ENCODE data around the gene LMF2. TPM values are rescaled to one million over a fixed set of nuclear protein-coding genes. Genes with fewer than 3 reads are reported as not detected.

LMF2 gene
- total and polyA plus RNA-seq, 5 donors from 2014 or later, result 21.5 to 113 (median 21.8) TPM

DNA sequence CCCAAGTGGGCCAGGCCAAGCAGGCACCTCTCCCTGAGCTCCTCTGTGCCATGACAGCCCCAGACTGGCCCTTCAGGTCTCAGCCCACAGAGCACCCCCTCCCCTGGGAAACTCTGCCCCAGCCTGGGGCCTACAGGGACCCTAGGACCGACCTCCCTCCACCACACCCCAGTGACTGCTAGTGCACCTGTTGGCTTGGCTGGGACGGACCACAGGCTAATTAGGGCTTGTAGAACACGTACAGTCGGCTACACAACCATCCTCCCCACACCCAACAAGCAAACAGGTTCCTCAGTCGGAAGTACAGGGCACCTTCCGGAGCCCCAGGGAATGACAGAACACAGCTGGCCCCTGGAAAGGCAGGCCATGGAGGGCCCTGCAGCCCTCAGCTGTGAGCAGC lies 37.0 kb downstream of the LMF2 start:
- Mint-ChIP-seq H3K36me3 (peaks cover 9% of the 10 kb centered on the region), H3K9me3 (no peaks in the 10 kb centered on the region), H3K27me3 (no peaks in the 10 kb centered on the region), H3K4me3 (peak overlapping the region; percentile 83 to 98 (median 92)), H3K27ac (peak overlapping the region; percentile 92 to 96 (median 94)), H3K4me1 (peaks cover 0 to 76% (median 34%) of the 10 kb centered on the region in 4 donors)
- H3K4me1 ChIP-seq (ENCODE audit: control insufficient read depth, insufficient read depth, low read length, poor library complexity, severe bottlenecking), result peaks cover 68% of the 10 kb centered on the region
- peak overlapping the region; percentile 86 for H3K27ac ChIP-seq (ENCODE audit: insufficient read depth, low read length, poor library complexity, severe bottlenecking)
- H3K27me3 ChIP-seq (ENCODE audit: control insufficient read depth, insufficient read depth, low read length), result no peaks in the 10 kb centered on the region
- H3K4me3 ChIP-seq (ENCODE audit: low read depth, low read length), result peak overlapping the region; percentile 51
- H3K36me3 ChIP-seq (ENCODE audit: control insufficient read depth, insufficient read depth, low read length), result peaks cover 25% of the 10 kb centered on the region
- DNase-seq, result peak in 1 of 3 donors; percentile 47
- ATAC-seq (ENCODE audit: low read depth in 2 of 2), result no peak
- no peaks in the 10 kb centered on the region for H3K9me3 ChIP-seq (ENCODE audit: control insufficient read depth in 2 of 2, low read length in 2 of 2)

DNA sequence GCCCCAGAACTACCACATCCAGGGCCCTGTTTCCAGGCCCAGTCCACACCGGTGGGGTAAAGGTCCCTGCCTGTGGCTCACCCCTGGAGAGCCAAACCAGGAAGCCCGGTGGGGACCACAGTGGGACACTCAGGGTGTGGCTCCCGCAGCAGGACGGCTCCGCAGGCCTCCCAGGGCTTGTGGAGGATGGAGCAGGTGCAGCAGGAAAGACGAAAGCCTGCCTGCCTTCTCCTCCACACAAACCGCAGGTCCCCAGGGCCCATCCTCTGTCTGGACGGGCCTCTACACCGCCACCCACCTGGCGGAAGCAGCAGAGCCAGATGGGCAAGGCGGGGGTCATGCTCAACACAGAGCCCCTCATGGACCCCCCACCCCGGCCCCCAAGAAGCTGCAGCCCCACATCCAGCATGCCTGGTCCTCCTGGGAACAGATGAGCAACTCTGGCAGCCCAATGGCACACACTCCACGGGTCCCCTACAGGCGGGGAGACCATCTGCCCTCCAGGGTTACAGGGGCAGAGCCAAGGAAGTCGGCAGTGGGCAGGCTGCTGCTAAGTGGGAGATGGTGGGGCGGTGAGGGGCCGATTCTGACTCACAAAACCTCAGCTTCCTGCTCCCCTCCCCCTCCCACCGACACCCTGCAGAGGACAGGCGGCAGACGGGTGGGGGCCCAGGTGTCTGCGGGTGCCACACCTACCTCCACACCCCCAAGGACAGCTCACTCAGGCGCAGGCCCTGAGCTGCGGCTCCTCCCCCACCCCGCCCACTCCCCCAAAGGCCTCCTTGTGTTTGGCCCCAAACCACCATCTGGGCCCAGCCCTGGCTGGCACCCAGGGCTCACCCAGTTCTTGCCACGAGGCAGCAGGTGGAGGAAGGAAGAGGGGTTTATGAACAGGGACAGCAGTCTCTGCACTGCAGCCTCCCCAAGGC lies 37.9 kb downstream of the LMF2 start:
- Histone ChIP-seq H3K36me3 (ENCODE audit: control insufficient read depth, insufficient read depth, low read length) (peaks cover 33% of the 10 kb centered on the region), H3K4me1 (ENCODE audit: control insufficient read depth, insufficient read depth, low read length, poor library complexity, severe bottlenecking) (peaks cover 62% of the 10 kb centered on the region), H3K27ac (ENCODE audit: insufficient read depth, low read length, poor library complexity, severe bottlenecking) (peak overlapping the region; percentile 86), H3K9me3 (ENCODE audit: control insufficient read depth in 2 of 2, low read length in 2 of 2) (no peaks in the 10 kb centered on the region), H3K27me3 (ENCODE audit: control insufficient read depth, insufficient read depth, low read length) (no peaks in the 10 kb centered on the region), H3K4me3 (ENCODE audit: low read depth, low read length) (peak overlapping the region; percentile 51)
- H3K4me3 Mint-ChIP-seq, result peak overlapping the region; percentile 83 to 98 (median 92)
- no peaks in the 10 kb centered on the region for H3K9me3 Mint-ChIP-seq
- DNase-seq (peak; percentile 96 to 100 (median 97)), ATAC-seq (ENCODE audit: low read depth in 2 of 2) (peak; percentile 89 to 92)
- H3K36me3 Mint-ChIP-seq, result peaks cover 9% of the 10 kb centered on the region
- peaks cover 0 to 72% (median 33%) of the 10 kb centered on the region in 4 donors for H3K4me1 Mint-ChIP-seq
- H3K27ac Mint-ChIP-seq, result peak overlapping the region; percentile 92 to 96 (median 94)
- no peaks in the 10 kb centered on the region for H3K27me3 Mint-ChIP-seq

DNA sequence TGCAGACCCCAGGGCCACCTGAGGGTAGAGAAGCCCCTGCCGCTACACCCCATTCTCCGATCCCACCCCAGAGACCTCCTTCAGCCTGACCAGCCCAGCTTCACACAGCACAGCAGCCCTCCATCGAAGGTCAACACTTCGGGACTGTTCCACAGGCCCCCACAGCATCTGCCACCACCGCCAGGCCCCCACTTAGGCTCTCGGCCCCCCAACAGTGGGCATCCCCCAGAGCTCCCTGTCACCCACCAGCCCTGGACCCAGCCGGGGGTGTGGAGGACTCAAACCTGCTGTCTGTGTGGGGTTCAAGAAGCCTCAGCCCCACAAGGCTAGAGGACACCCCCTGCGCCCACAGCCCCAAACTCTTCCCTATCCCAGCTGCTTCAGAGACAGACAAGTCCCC lies 38.9 kb downstream of the LMF2 start:
- Mint-ChIP-seq H3K36me3 (peaks cover 12% of the 10 kb centered on the region), H3K9me3 (no peaks in the 10 kb centered on the region), H3K27ac (peak overlapping the region; percentile 92 to 96 (median 94)), H3K4me3 (peak overlapping the region; percentile 83 to 98 (median 92)), H3K27me3 (no peaks in the 10 kb centered on the region), H3K4me1 (peaks cover 0 to 67% (median 31%) of the 10 kb centered on the region in 4 donors)
- ATAC-seq (ENCODE audit: low read depth in 2 of 2) (no peak), DNase-seq (no peak)
- Histone ChIP-seq H3K27me3 (ENCODE audit: control insufficient read depth, insufficient read depth, low read length) (no peaks in the 10 kb centered on the region), H3K36me3 (ENCODE audit: control insufficient read depth, insufficient read depth, low read length) (peaks cover 42% of the 10 kb centered on the region), H3K4me3 (ENCODE audit: low read depth, low read length) (peak overlapping the region; percentile 32), H3K4me1 (ENCODE audit: control insufficient read depth, insufficient read depth, low read length, poor library complexity, severe bottlenecking) (peaks cover 56% of the 10 kb centered on the region), H3K9me3 (ENCODE audit: control insufficient read depth in 2 of 2, low read length in 2 of 2) (no peaks in the 10 kb centered on the region), H3K27ac (ENCODE audit: insufficient read depth, low read length, poor library complexity, severe bottlenecking) (peak overlapping the region; percentile 86)

DNA sequence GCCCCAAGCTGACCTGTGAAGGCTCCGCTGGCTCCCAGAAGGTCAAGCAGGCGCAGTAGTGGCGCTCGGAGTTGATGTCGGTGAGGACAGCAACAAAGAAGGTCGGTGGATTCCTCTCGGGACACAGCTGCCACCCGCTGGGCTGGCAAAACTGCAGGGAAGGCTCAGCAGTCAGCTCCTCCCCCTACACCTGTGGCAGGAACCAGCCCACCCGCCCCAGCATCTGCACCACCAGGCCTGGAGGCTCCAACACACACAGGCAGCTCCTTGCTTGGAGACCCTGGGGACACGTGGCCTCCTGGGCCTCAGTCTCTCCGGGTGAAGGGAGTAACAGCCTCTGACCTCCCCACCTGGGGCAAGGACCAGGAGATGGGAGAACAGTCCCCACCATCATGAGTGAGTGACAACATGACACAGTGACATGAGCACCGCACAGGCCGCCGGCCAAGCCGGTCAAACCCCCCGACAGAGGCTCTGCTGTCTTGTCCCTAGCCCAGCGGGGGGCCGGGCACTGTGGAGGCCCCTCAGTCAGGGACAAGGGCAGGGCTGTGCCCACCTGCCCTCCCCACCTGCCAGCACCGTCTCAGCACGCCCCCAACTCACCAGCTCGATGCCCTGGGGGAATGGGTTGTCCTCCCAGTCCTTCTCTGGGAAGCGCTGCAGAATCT lies 39.6 kb downstream of the LMF2 start:
- no peak overlapping the region for H3K4me3 ChIP-seq (ENCODE audit: low read depth, low read length)
- DNase-seq, result no peak
- H3K27me3 ChIP-seq (ENCODE audit: control insufficient read depth, insufficient read depth, low read length), result no peaks in the 10 kb centered on the region
- H3K27ac ChIP-seq (ENCODE audit: insufficient read depth, low read length, poor library complexity, severe bottlenecking), result peak overlapping the region; percentile 86
- Mint-ChIP-seq H3K36me3 (peaks cover 11% of the 10 kb centered on the region), H3K9me3 (no peaks in the 10 kb centered on the region), H3K4me3 (peak overlapping the region in 3 of 4 donors; percentile 77 to 98 (median 95)), H3K27me3 (no peaks in the 10 kb centered on the region), H3K4me1 (peaks cover 0 to 59% (median 24%) of the 10 kb centered on the region in 4 donors), H3K27ac (peak overlapping the region in 2 of 3 donors; percentile 26 to 92)
- no peak for ATAC-seq (ENCODE audit: low read depth in 2 of 2)
- H3K36me3 ChIP-seq (ENCODE audit: control insufficient read depth, insufficient read depth, low read length), result peaks cover 49% of the 10 kb centered on the region
- no peaks in the 10 kb centered on the region for H3K9me3 ChIP-seq (ENCODE audit: control insufficient read depth in 2 of 2, low read length in 2 of 2)
- H3K4me1 ChIP-seq (ENCODE audit: control insufficient read depth, insufficient read depth, low read length, poor library complexity, severe bottlenecking), result peaks cover 49% of the 10 kb centered on the region

DNA sequence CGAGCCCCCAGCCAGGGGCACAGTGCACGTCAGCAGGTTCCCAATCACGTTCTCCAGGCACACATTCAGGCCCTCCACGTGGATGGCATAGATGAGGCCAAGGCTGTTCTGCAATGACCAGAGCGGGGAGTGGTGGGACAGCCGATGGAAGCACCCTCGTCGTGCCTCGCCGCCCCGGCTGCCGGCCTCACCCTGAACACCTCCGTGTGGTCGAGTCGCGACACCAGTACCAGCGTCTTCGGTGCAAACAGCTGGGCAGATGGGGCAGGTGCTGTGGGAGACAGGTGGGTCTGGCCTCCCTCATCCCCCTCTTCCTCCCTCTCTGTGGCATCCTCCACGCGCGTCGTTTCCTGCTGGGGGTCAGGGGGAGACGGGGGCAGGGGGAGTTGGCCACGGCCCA lies 40.2 kb downstream of the LMF2 start:
- DNase-seq (no peak), ATAC-seq (ENCODE audit: low read depth in 2 of 2) (no peak)
- no peak overlapping the region for H3K27ac ChIP-seq (ENCODE audit: insufficient read depth, low read length, poor library complexity, severe bottlenecking)
- no peaks in the 10 kb centered on the region for H3K27me3 Mint-ChIP-seq
- no peaks in the 10 kb centered on the region for H3K27me3 ChIP-seq (ENCODE audit: control insufficient read depth, insufficient read depth, low read length)
- no peak overlapping the region for H3K4me3 ChIP-seq (ENCODE audit: low read depth, low read length)
- H3K27ac Mint-ChIP-seq, result peak overlapping the region in 1 of 3 donors; percentile 87
- peak overlapping the region in 2 of 4 donors; percentile 70 to 79 for H3K4me3 Mint-ChIP-seq
- H3K36me3 ChIP-seq (ENCODE audit: control insufficient read depth, insufficient read depth, low read length), result peaks cover 53% of the 10 kb centered on the region
- H3K9me3 Mint-ChIP-seq, result no peaks in the 10 kb centered on the region
- peaks cover 43% of the 10 kb centered on the region for H3K4me1 ChIP-seq (ENCODE audit: control insufficient read depth, insufficient read depth, low read length, poor library complexity, severe bottlenecking)
- H3K4me1 Mint-ChIP-seq, result peaks cover 0 to 54% (median 21%) of the 10 kb centered on the region in 4 donors
- no peaks in the 10 kb centered on the region for H3K9me3 ChIP-seq (ENCODE audit: control insufficient read depth in 2 of 2, low read length in 2 of 2)
- peaks cover 11% of the 10 kb centered on the region for H3K36me3 Mint-ChIP-seq

DNA sequence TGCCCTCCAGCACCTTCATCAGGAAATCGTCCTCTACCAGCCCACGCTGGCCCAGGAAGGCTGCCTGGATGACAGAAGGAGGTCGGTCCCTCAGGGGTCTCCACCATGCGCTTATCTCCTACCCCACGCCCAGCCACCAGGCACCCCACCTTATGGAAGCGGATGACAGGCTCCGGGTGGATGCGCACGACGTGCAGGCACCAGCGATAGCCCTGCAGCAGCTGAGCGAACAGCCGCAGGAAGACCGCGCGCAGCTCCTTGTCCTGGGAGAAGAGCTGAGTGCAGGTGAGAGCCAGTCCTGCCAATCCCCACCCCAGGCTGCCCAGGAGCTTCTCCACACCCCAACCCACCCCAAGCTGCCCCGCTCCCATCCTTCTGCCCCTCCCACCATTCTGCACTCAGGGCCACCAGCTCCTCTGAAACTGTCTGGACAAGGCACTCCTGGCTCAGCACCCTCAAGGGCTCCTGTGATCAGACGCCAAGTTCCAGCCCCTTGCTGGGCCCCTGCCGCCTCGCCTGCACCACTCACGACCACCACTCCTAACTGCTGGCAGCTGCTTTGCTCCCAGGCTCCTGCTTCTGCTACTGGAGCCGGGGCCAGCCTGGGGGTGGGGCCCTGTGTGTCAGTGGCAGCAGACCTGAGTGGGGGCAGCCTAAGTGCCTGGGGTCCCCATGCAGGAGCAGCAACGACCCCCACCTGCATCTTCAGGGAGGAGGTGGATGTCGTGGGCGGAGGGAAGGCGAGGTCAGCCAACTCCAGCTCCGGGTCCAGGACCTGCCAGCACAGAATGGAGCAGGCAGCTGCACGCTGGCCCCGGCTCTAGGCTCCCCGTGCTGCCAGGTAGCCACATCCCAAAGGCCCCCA lies 42.2 kb downstream of the LMF2 start:
- H3K27ac Mint-ChIP-seq, result peak overlapping the region in 1 of 3 donors; percentile 52
- H3K27ac ChIP-seq (ENCODE audit: insufficient read depth, low read length, poor library complexity, severe bottlenecking), result no peak overlapping the region
- H3K4me3 ChIP-seq (ENCODE audit: low read depth, low read length), result no peak overlapping the region
- H3K36me3 ChIP-seq (ENCODE audit: control insufficient read depth, insufficient read depth, low read length), result peaks cover 72% of the 10 kb centered on the region
- H3K27me3 ChIP-seq (ENCODE audit: control insufficient read depth, insufficient read depth, low read length), result no peaks in the 10 kb centered on the region
- no peaks in the 10 kb centered on the region for H3K9me3 Mint-ChIP-seq
- H3K4me1 ChIP-seq (ENCODE audit: control insufficient read depth, insufficient read depth, low read length, poor library complexity, severe bottlenecking), result peaks cover 23% of the 10 kb centered on the region
- H3K9me3 ChIP-seq (ENCODE audit: control insufficient read depth in 2 of 2, low read length in 2 of 2), result no peaks in the 10 kb centered on the region
- no peak overlapping the region for H3K4me3 Mint-ChIP-seq
- ATAC-seq (ENCODE audit: low read depth in 2 of 2) (no peak), DNase-seq (no peak)
- no peaks in the 10 kb centered on the region for H3K27me3 Mint-ChIP-seq
- peaks cover 16% of the 10 kb centered on the region for H3K36me3 Mint-ChIP-seq
- H3K4me1 Mint-ChIP-seq, result peaks cover 0 to 33% (median 9%) of the 10 kb centered on the region in 4 donors

DNA sequence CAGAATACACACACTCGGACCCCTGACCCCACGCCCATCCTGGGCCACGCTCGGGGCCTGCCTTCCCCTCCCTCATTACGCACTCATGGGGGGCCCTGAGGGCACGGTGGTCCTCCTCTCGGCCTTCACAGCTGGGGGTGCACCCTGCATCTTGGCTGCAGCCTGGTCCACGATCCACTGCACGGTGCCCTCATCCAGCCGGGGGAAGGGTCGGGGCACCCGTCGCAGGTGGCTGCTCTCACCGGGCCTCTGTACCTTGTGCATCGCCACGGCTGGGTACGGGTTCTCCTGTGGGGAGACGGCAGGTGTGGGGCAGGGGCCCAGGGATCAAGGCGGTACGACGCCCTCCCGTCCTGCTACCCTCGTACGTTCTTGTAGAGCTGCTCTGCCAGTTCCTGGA lies 43.1 kb downstream of the LMF2 start:
- H3K4me3 Mint-ChIP-seq, result no peak overlapping the region
- H3K4me1 Mint-ChIP-seq, result peaks cover 0 to 25% (median 6%) of the 10 kb centered on the region in 4 donors
- no peaks in the 10 kb centered on the region for H3K9me3 Mint-ChIP-seq
- peaks cover 16% of the 10 kb centered on the region for H3K36me3 Mint-ChIP-seq
- Histone ChIP-seq H3K9me3 (ENCODE audit: control insufficient read depth in 2 of 2, low read length in 2 of 2) (no peaks in the 10 kb centered on the region), H3K27ac (ENCODE audit: insufficient read depth, low read length, poor library complexity, severe bottlenecking) (no peak overlapping the region), H3K4me1 (ENCODE audit: control insufficient read depth, insufficient read depth, low read length, poor library complexity, severe bottlenecking) (peaks cover 14% of the 10 kb centered on the region), H3K4me3 (ENCODE audit: low read depth, low read length) (no peak overlapping the region), H3K27me3 (ENCODE audit: control insufficient read depth, insufficient read depth, low read length) (no peaks in the 10 kb centered on the region), H3K36me3 (ENCODE audit: control insufficient read depth, insufficient read depth, low read length) (peaks cover 80% of the 10 kb centered on the region)
- no peaks in the 10 kb centered on the region for H3K27me3 Mint-ChIP-seq
- no peak overlapping the region for H3K27ac Mint-ChIP-seq
- ATAC-seq (ENCODE audit: low read depth in 2 of 2) (no peak), DNase-seq (no peak)
